Parathyroid adenoma (tissue), 2 donors: ENCODE measurements around the gene SUN2.

ENCODE experiments used
- H2AFZ ChIP-seq: fragments of 300-600 bp; sonication (generic); one replicate; pipeline ENCODE4 v1.7.0; 2017; ENCODE audit warnings: antibody characterized with exemption, mild to moderate bottlenecking
- H3K27ac ChIP-seq: fragments of 300-600 bp; sonication (generic); one replicate; pipeline ENCODE4 v1.7.0; 2017
- H3K27me3 ChIP-seq: fragments of 300-600 bp; sonication (generic); one replicate; pipeline ENCODE4 v1.7.0; 2017; ENCODE audit warnings: low read length; ENCODE audit not compliant: control insufficient read depth, insufficient read depth
- H3K36me3 ChIP-seq: fragments of 300-600 bp; sonication (generic); one replicate; pipeline ENCODE4 v1.7.0; 2017; ENCODE audit warnings: low read length; ENCODE audit not compliant: control insufficient read depth, insufficient read depth
- H3K4me1 ChIP-seq: fragments of 300-600 bp; sonication (generic); one replicate; pipeline ENCODE4 v1.7.0; 2017; ENCODE audit warnings: control low read depth
- H3K4me2 ChIP-seq: fragments of 300-600 bp; sonication (generic); one replicate; pipeline ENCODE4 v1.7.0; 2017; ENCODE audit warnings: low read length
- H3K4me3 ChIP-seq: fragments of 300-600 bp; sonication (generic); one replicate; pipeline ENCODE4 v1.7.0; 2017; ENCODE audit warnings: low read depth, low read length
- H3K79me2 ChIP-seq: fragments of 300-600 bp; sonication (generic); one replicate; pipeline ENCODE4 v1.7.0; 2017; ENCODE audit warnings: control low read depth
- H3K9ac ChIP-seq: fragments of 300-600 bp; sonication (generic); one replicate; pipeline ENCODE4 v1.7.0; 2017; ENCODE audit warnings: mild to moderate bottlenecking
- H3K9me3 ChIP-seq: fragments of 300-600 bp; sonication (generic); one replicate; pipeline ENCODE4 v1.7.0; 2017; ENCODE audit warnings: low read length; ENCODE audit not compliant: control insufficient read depth
- CTCF ChIP-seq: fragments of 300-600 bp; sonication (generic); IDR thresholded peaks from one replicate; pipeline ENCODE4 v1.7.0; 2017; ENCODE audit warnings: antibody characterized with exemption, mild to moderate bottlenecking
- donor health status: primary hyperparathyroidism.

Gene SUN2

GRCh38 chr22:38717244-38717643 lies 38.6 kb downstream of the SUN2 start:
- Histone ChIP-seq H2AFZ (no peak overlapping the region), H3K4me1 (peaks cover 2% of the 10 kb centered on the region), H3K9me3 (no peaks in the 10 kb centered on the region), H3K79me2 (peaks cover 2% of the 10 kb centered on the region), H3K9ac (no peak overlapping the region), H3K27me3 (no peaks in the 10 kb centered on the region), H3K36me3 (no peaks in the 10 kb centered on the region), H3K4me2 (no peak overlapping the region), H3K27ac (no peak overlapping the region), H3K4me3 (no peak overlapping the region)
- TF ChIP-seq CTCF = no peak

GRCh38 chr22:38716826-38717225 lies 39.0 kb downstream of the SUN2 start:
- H3K4me3 ChIP-seq = no peak overlapping the region
- TF ChIP-seq CTCF = no peak
- no peaks in the 10 kb centered on the region for H3K9me3 ChIP-seq
- H3K4me1 ChIP-seq = peaks cover 2% of the 10 kb centered on the region
- H3K27ac ChIP-seq = no peak overlapping the region
- no peak overlapping the region for H3K4me2 ChIP-seq
- no peak overlapping the region for H2AFZ ChIP-seq
- H3K9ac ChIP-seq = no peak overlapping the region
- H3K27me3 ChIP-seq = no peaks in the 10 kb centered on the region
- peaks cover 5% of the 10 kb centered on the region for H3K79me2 ChIP-seq
- H3K36me3 ChIP-seq = no peaks in the 10 kb centered on the region

GRCh38 chr22:38716271-38716670 lies 39.5 kb downstream of the SUN2 start:
- Histone ChIP-seq H3K9ac (no peak overlapping the region), H3K27me3 (no peaks in the 10 kb centered on the region), H3K27ac (no peak overlapping the region), H3K4me2 (no peak overlapping the region), H2AFZ (no peak overlapping the region), H3K9me3 (no peaks in the 10 kb centered on the region), H3K79me2 (peaks cover 5% of the 10 kb centered on the region), H3K4me1 (peaks cover 2% of the 10 kb centered on the region), H3K36me3 (no peaks in the 10 kb centered on the region), H3K4me3 (no peak overlapping the region)
- TF ChIP-seq CTCF = no peak

- no peak overlapping the region for H2AFZ ChIP-seq
- H3K27ac ChIP-seq = no peak overlapping the region
- H3K4me3 ChIP-seq = no peak overlapping the region
- peaks cover 2% of the 10 kb centered on the region for H3K4me1 ChIP-seq
- no peak for TF ChIP-seq CTCF
- H3K9me3 ChIP-seq = no peaks in the 10 kb centered on the region
- H3K9ac ChIP-seq = no peak overlapping the region
- peaks cover 5% of the 10 kb centered on the region for H3K79me2 ChIP-seq
- no peaks in the 10 kb centered on the region for H3K27me3 ChIP-seq
- H3K4me2 ChIP-seq = no peak overlapping the region
- no peaks in the 10 kb centered on the region for H3K36me3 ChIP-seq
These were observed 39.9 kb downstream of the SUN2 start for GRCh38 chr22:38715852-38716251.

- Histone ChIP-seq H3K4me1 (peaks cover 2% of the 10 kb centered on the region), H2AFZ (no peak overlapping the region), H3K4me2 (no peak overlapping the region), H3K9ac (no peak overlapping the region), H3K4me3 (no peak overlapping the region), H3K9me3 (no peaks in the 10 kb centered on the region), H3K27ac (no peak overlapping the region), H3K79me2 (peaks cover 5% of the 10 kb centered on the region), H3K27me3 (no peaks in the 10 kb centered on the region), H3K36me3 (no peaks in the 10 kb centered on the region)
- TF ChIP-seq CTCF = no peak
These were observed 40.5 kb downstream of the SUN2 start for GRCh38 chr22:38715176-38715764.
